CD4-positive, alpha-beta T cell treated with Interferon gamma for 1 hour (primary cell): ENCODE data around the gene ZNF536.
"Not testable (repeated sequence)": the region's sequence is repeated elsewhere in the genome, so short reads cannot be mapped to it uniquely, and the experiment has no call there.

Experiments used
- DNase-seq: peaks from one replicate; pipeline ENCODE4 v3.0.0-alpha.2; 2020

The ZNF536 gene

GRCh38 chr19:30342901-30343300 lies 29.3 kb upstream of the ZNF536 start:
- no peak for DNase-seq

GRCh38 chr19:30344446-30345425 lies 27.4 kb upstream of the ZNF536 start:
- DNase-seq = no peak

- DNase-seq = no peak
Observed at GRCh38 chr19:30345686-30346085, 26.5 kb upstream of the ZNF536 start.

- DNase-seq = not testable (repeated sequence)
Observed at GRCh38 chr19:30346468-30346867, 25.7 kb upstream of the ZNF536 start.

GRCh38 chr19:30349131-30349730 lies 23.0 kb upstream of the ZNF536 start:
- DNase-seq = no peak

GRCh38 chr19:30350692-30351663 lies 21.2 kb upstream of the ZNF536 start:
- DNase-seq = no peak

- DNase-seq = no peak
Observed at GRCh38 chr19:30351774-30352173, 20.4 kb upstream of the ZNF536 start.

GRCh38 chr19:30353394-30353945 lies 18.7 kb upstream of the ZNF536 start:
- DNase-seq = no peak

GRCh38 chr19:30355586-30355985 lies 16.6 kb upstream of the ZNF536 start:
- DNase-seq = no peak

GRCh38 chr19:30356951-30357579 lies 15.1 kb upstream of the ZNF536 start:
- no peak for DNase-seq

- no peak for DNase-seq
Observed at GRCh38 chr19:30357580-30357954, 14.6 kb upstream of the ZNF536 start.

GRCh38 chr19:30358319-30358718 lies 13.9 kb upstream of the ZNF536 start:
- no peak for DNase-seq

- no peak for DNase-seq
Observed at GRCh38 chr19:30358821-30359580, 13.2 kb upstream of the ZNF536 start.

- DNase-seq = no peak
Observed at GRCh38 chr19:30359936-30360335, 12.2 kb upstream of the ZNF536 start.

GRCh38 chr19:30360376-30361106 lies 11.6 kb upstream of the ZNF536 start:
- DNase-seq = no peak

GRCh38 chr19:30361107-30361447 lies 11.1 kb upstream of the ZNF536 start:
- DNase-seq = no peak

- DNase-seq = no peak
Observed at GRCh38 chr19:30361721-30362120, 10.5 kb upstream of the ZNF536 start.

- DNase-seq = no peak
Observed at GRCh38 chr19:30362156-30362754, 9.9 kb upstream of the ZNF536 start.

GRCh38 chr19:30363073-30363472 lies 9.1 kb upstream of the ZNF536 start:
- no peak for DNase-seq
